ENCODE measurements around the gene SUN1. TPM values are rescaled to one million over a fixed set of nuclear protein-coding genes. Genes with fewer than 3 reads are reported as not detected.

SUN1 gene
- total RNA-seq, 2 donors from 2014 or later, result 89.7 to 97.5 TPM

GRCh38 chr7:833601-834258 lies 1.5 kb downstream of the SUN1 start:
- no peaks in the 10 kb centered on the region for H3K36me3 Mint-ChIP-seq (ENCODE audit: low read depth)
- H3K27me3 Mint-ChIP-seq, result no peaks in the 10 kb centered on the region
- no peaks in the 10 kb centered on the region for H3K9me3 ChIP-seq (ENCODE audit: control insufficient read depth, low read length, poor library complexity, severe bottlenecking)
- H3K4me1 Mint-ChIP-seq, result peaks cover 38% of the 10 kb centered on the region
- H3K4me3 Mint-ChIP-seq, result no peak overlapping the region
- DNase-seq (no peak), ATAC-seq (no peak)
- peak overlapping the region; percentile 95 for H3K27ac Mint-ChIP-seq

- peaks cover 35% of the 10 kb centered on the region for H3K4me1 Mint-ChIP-seq
- no peak overlapping the region for H3K4me3 Mint-ChIP-seq
These were observed 2.0 kb downstream of the SUN1 start for GRCh38 chr7:834277-834676.

GRCh38 chr7:835021-835420 lies 2.7 kb downstream of the SUN1 start:
- Mint-ChIP-seq H3K27me3 (no peaks in the 10 kb centered on the region), H3K36me3 (ENCODE audit: low read depth) (no peaks in the 10 kb centered on the region), H3K4me1 (peaks cover 35% of the 10 kb centered on the region), H3K4me3 (no peak overlapping the region), H3K27ac (peak overlapping the region; percentile 95)
- DNase-seq (no peak), ATAC-seq (no peak)
- H3K9me3 ChIP-seq (ENCODE audit: control insufficient read depth, low read length, poor library complexity, severe bottlenecking), result no peaks in the 10 kb centered on the region

More at GRCh38 chr7:834277-834676, 2.0 kb downstream of the SUN1 start:
- Mint-ChIP-seq H3K27ac (peak overlapping the region; percentile 95), H3K36me3 (ENCODE audit: low read depth) (no peaks in the 10 kb centered on the region), H3K27me3 (no peaks in the 10 kb centered on the region)
- H3K9me3 ChIP-seq (ENCODE audit: control insufficient read depth, low read length, poor library complexity, severe bottlenecking), result no peaks in the 10 kb centered on the region
- no peak for ATAC-seq
- DNase-seq, result no peak

GRCh38 chr7:835485-836401 lies 3.5 kb downstream of the SUN1 start:
- Mint-ChIP-seq H3K27me3 (no peaks in the 10 kb centered on the region), H3K4me3 (peak overlapping the region; percentile 36), H3K36me3 (ENCODE audit: low read depth) (no peaks in the 10 kb centered on the region), H3K27ac (peak overlapping the region; percentile 84), H3K4me1 (peaks cover 29% of the 10 kb centered on the region)
- no peak for ATAC-seq
- DNase-seq, result no peak
- H3K9me3 ChIP-seq (ENCODE audit: control insufficient read depth, low read length, poor library complexity, severe bottlenecking), result no peaks in the 10 kb centered on the region

DNA sequence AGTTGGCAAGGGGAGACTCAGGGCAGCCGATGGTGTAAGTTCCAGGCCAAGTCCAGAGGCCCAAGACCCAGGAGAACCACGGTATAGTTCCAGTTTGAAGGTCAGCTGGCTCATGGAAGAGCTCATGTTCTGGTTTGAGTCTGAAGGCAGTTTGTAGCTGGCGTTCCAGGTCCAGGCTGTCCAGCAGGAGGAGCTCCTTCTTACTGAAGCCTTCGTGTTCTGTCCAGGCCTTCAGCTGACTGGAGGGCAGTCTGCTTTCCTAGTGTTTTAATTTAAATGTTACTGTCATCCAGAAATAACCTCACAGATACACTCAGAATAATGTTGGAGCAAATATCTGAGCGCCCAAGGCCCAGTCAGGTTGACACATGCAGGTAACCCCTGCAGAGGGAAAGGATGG lies 4.2 kb downstream of the SUN1 start:
- DNase-seq (no peak), ATAC-seq (no peak)
- Mint-ChIP-seq H3K4me3 (peak overlapping the region; percentile 36), H3K36me3 (ENCODE audit: low read depth) (no peaks in the 10 kb centered on the region), H3K27ac (peak overlapping the region; percentile 84), H3K4me1 (peaks cover 24% of the 10 kb centered on the region), H3K27me3 (no peaks in the 10 kb centered on the region)
- no peaks in the 10 kb centered on the region for H3K9me3 ChIP-seq (ENCODE audit: control insufficient read depth, low read length, poor library complexity, severe bottlenecking)

- Mint-ChIP-seq H3K27me3 (no peaks in the 10 kb centered on the region), H3K36me3 (ENCODE audit: low read depth) (no peaks in the 10 kb centered on the region), H3K4me1 (peaks cover 21% of the 10 kb centered on the region), H3K4me3 (no peak overlapping the region), H3K27ac (peak overlapping the region; percentile 84)
- H3K9me3 ChIP-seq (ENCODE audit: control insufficient read depth, low read length, poor library complexity, severe bottlenecking), result no peaks in the 10 kb centered on the region
- ATAC-seq (no peak), DNase-seq (no peak)
These were observed 4.7 kb downstream of the SUN1 start for GRCh38 chr7:837001-837400.

GRCh38 chr7:840001-840600 lies 7.8 kb downstream of the SUN1 start:
- DNase-seq, result no peak
- no peaks in the 10 kb centered on the region for H3K27me3 Mint-ChIP-seq
- peaks cover 13% of the 10 kb centered on the region for H3K4me1 Mint-ChIP-seq
- H3K27ac Mint-ChIP-seq, result no peak overlapping the region
- H3K9me3 ChIP-seq (ENCODE audit: control insufficient read depth, low read length, poor library complexity, severe bottlenecking), result no peaks in the 10 kb centered on the region
- ATAC-seq, result no peak
- H3K36me3 Mint-ChIP-seq (ENCODE audit: low read depth), result no peaks in the 10 kb centered on the region
- no peak overlapping the region for H3K4me3 Mint-ChIP-seq

- H3K36me3 Mint-ChIP-seq (ENCODE audit: low read depth), result no peaks in the 10 kb centered on the region
- ATAC-seq (no peak), DNase-seq (no peak)
- H3K4me3 Mint-ChIP-seq, result no peak overlapping the region
- peaks cover 5% of the 10 kb centered on the region for H3K4me1 Mint-ChIP-seq
- no peaks in the 10 kb centered on the region for H3K9me3 ChIP-seq (ENCODE audit: control insufficient read depth, low read length, poor library complexity, severe bottlenecking)
- H3K27me3 Mint-ChIP-seq, result no peaks in the 10 kb centered on the region
- peak overlapping the region; percentile 37 for H3K27ac Mint-ChIP-seq
These were observed 9.7 kb downstream of the SUN1 start for GRCh38 chr7:841943-842342.

DNA sequence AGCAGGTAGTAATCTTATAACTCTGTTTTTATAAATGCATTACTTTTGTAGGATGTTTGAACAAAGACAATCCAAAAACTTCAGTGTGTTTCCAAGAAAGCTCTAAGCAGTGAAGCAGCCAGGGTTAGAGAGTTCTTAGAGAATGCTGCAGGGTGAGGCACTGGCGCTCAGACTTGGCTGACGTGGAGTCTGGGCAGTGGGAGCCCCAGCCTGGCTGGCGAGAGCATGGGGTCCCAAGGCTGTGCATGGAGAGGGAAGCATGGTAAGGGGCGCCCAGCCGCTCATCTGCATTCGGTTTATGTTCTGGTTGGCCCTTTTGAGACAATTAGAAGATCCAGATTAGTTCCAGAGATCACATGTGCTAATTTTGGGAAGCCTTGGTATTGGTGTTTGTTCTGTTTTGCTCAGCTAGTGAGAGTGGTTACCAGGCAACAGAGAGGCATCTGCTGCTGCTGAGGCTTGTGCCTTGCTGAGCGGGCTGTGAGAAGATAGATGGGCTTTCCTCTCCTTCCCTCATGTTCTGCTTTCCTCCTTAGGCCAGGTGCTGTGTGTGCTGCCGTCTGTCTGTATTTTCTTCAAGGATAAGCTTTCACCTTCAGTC lies 10.3 kb downstream of the SUN1 start:
- no peaks in the 10 kb centered on the region for H3K36me3 Mint-ChIP-seq (ENCODE audit: low read depth)
- H3K4me3 Mint-ChIP-seq, result no peak overlapping the region
- peaks cover 2% of the 10 kb centered on the region for H3K4me1 Mint-ChIP-seq
- DNase-seq (no peak), ATAC-seq (no peak)
- H3K27ac Mint-ChIP-seq, result peak overlapping the region; percentile 51
- no peaks in the 10 kb centered on the region for H3K27me3 Mint-ChIP-seq
- no peaks in the 10 kb centered on the region for H3K9me3 ChIP-seq (ENCODE audit: control insufficient read depth, low read length, poor library complexity, severe bottlenecking)

GRCh38 chr7:843230-843629 lies 11.0 kb downstream of the SUN1 start:
- H3K27me3 Mint-ChIP-seq, result no peaks in the 10 kb centered on the region
- peaks cover 3% of the 10 kb centered on the region for H3K4me1 Mint-ChIP-seq
- H3K27ac Mint-ChIP-seq, result peak overlapping the region; percentile 51
- DNase-seq, result no peak
- no peaks in the 10 kb centered on the region for H3K9me3 ChIP-seq (ENCODE audit: control insufficient read depth, low read length, poor library complexity, severe bottlenecking)
- ATAC-seq, result no peak
- H3K4me3 Mint-ChIP-seq, result no peak overlapping the region
- no peaks in the 10 kb centered on the region for H3K36me3 Mint-ChIP-seq (ENCODE audit: low read depth)

DNA sequence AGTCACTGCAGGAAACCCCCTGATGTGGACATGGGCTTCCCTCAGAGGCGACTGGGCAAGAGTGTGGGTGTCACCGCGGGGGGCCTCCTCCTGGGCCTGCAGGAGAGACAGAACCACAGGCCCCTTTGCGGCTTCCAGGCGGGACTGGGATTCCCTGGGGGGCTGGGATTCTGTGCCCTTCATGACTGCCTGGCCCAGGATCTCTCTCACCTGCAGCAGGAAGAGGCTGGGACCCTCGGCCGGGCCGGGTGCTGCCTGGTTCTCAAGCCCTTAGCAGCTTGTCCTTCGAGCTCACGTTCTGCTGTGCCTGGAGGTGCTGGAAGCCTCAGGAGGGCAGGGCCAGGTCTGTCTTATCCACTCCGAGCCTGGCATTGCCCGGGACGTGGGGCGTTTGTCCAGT lies 11.8 kb downstream of the SUN1 start:
- H3K9me3 ChIP-seq (ENCODE audit: control insufficient read depth, low read length, poor library complexity, severe bottlenecking), result no peaks in the 10 kb centered on the region
- peaks cover 3% of the 10 kb centered on the region for H3K4me1 Mint-ChIP-seq
- no peaks in the 10 kb centered on the region for H3K27me3 Mint-ChIP-seq
- H3K4me3 Mint-ChIP-seq, result no peak overlapping the region
- ATAC-seq (no peak), DNase-seq (no peak)
- H3K27ac Mint-ChIP-seq, result peak overlapping the region; percentile 14
- no peaks in the 10 kb centered on the region for H3K36me3 Mint-ChIP-seq (ENCODE audit: low read depth)

DNA sequence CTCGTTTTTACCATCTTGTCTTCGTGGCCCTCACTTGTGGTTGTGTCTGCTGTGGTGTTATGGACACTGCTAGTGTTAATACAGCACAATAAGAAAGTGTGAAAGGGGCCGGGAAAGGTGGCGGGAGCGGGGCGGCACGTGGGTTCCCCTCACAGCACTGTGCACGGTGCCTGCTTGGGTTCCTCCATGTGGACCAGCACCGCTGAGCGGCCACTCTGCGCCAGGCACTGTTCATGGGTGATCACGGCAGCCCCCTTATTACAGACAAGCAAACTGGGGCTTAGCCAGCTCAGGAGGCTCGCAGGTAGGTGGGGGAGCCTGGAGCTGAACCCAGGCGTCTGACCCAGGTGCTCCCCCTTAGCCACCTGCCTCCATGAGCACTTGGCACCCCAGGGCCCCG lies 12.2 kb downstream of the SUN1 start:
- no peaks in the 10 kb centered on the region for H3K27me3 Mint-ChIP-seq
- H3K36me3 Mint-ChIP-seq (ENCODE audit: low read depth), result no peaks in the 10 kb centered on the region
- H3K4me3 Mint-ChIP-seq, result no peak overlapping the region
- H3K9me3 ChIP-seq (ENCODE audit: control insufficient read depth, low read length, poor library complexity, severe bottlenecking), result no peaks in the 10 kb centered on the region
- DNase-seq (no peak), ATAC-seq (no peak)
- peak overlapping the region; percentile 14 for H3K27ac Mint-ChIP-seq
- H3K4me1 Mint-ChIP-seq, result peaks cover 3% of the 10 kb centered on the region

DNA sequence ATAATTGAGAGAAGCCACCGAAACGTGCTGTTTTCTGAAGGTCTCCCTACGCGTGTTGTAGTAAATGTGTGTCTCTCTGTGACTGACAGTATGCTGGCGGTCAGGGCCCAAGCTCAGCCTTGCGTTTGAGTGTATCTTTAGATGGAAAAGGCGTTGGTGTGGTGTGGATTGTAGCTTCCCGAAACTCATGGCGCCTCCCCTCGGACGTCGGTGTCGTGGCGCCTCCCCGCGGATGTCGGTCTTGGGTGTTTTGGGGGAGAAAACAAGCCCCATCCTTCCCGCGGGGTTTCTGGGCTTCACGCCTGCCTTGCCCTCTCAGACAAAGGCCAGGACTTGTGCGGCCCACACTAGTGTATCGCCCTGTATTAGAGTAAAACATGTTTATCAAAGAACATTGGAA lies 12.8 kb downstream of the SUN1 start:
- Mint-ChIP-seq H3K27me3 (no peaks in the 10 kb centered on the region), H3K36me3 (ENCODE audit: low read depth) (no peaks in the 10 kb centered on the region), H3K4me3 (no peak overlapping the region), H3K27ac (peak overlapping the region; percentile 14), H3K4me1 (peaks cover 3% of the 10 kb centered on the region)
- DNase-seq (no peak), ATAC-seq (no peak)
- no peaks in the 10 kb centered on the region for H3K9me3 ChIP-seq (ENCODE audit: control insufficient read depth, low read length, poor library complexity, severe bottlenecking)
